HEK293 (cell line): ENCODE measurements around the gene ACAP3.

Experiments used
- CTCF ChIA-PET: fragments of 350-600 bp; formaldehyde crosslinking; extraction: SDS; loops from one replicate; lab custom pipeline; 2021; ENCODE audit warnings: antibody characterized with exemption; lab: Yijun Ruan, JAX
- POLR2A ChIA-PET: fragments of 300-600 bp; formaldehyde crosslinking; extraction: SDS; loops from one replicate; lab custom pipeline; 2020; ENCODE audit warnings: antibody characterized with exemption, inconsistent platforms; lab: Yijun Ruan, JAX
- H3K27ac ChIP-seq: fragments of 200-500 bp; sonication (Bioruptor generic); 2 replicates; pipeline ENCODE4 v1.5.1; 2014; ENCODE audit warnings: low read depth, low read length, control low read depth, inconsistent platforms; ENCODE audit errors: extremely low read depth
- H3K36me3 ChIP-seq, 2 experiments: fragments of 200-500 bp in 1 of 2; sonication (Bioruptor generic) in 1 of 2; 1 replicate in 1 of 2; 2 replicates in 1 of 2; pipeline ENCODE4 v1.5.1; 2014 to 2017; ENCODE audit warnings: inconsistent platforms in 2 of 2, low read length in 2 of 2; ENCODE audit not compliant: control insufficient read depth in 2 of 2, insufficient read depth in 1 of 2
- H3K4me1 ChIP-seq: fragments of 200-500 bp; sonication (Bioruptor generic); 2 replicates; pipeline ENCODE4 v1.5.1; 2014; ENCODE audit warnings: mild to moderate bottlenecking, low read length, inconsistent platforms; ENCODE audit not compliant: control insufficient read depth, insufficient read depth
- H3K4me3 ChIP-seq: 2 replicates; pipeline ENCODE4 v1.5.1; 2011; ENCODE audit warnings: low read depth, mild to moderate bottlenecking, control low read depth, low read length, moderate library complexity
- H3K9me3 ChIP-seq: fragments of 200-500 bp; sonication (Bioruptor generic); 2 replicates; pipeline ENCODE4 v1.5.1; 2014; ENCODE audit warnings: low read depth, low read length, inconsistent platforms; ENCODE audit not compliant: control insufficient read depth, insufficient read depth
- CTCF ChIP-seq: fragments of 450-650 bp; formaldehyde crosslinking; IDR thresholded peaks from 2 replicates; pipeline ENCODE4 v1.5.1; 2016; ENCODE audit warnings: missing biosample characterization, missing genetic modification characterization
- GLI2 ChIP-seq: fragments of 450-650 bp; formaldehyde crosslinking; IDR thresholded peaks from 2 replicates; pipeline ENCODE4; 2017; ENCODE audit warnings: missing biosample characterization, missing genetic modification characterization, low read depth, borderline replicate concordance
- GLI4 ChIP-seq: fragments of 450-650 bp; formaldehyde crosslinking; IDR thresholded peaks from 2 replicates; pipeline ENCODE4 v1.5.1; 2016; ENCODE audit warnings: missing biosample characterization, missing genetic modification characterization
- HOXA7 ChIP-seq: sonication (generic); formaldehyde crosslinking; IDR thresholded peaks from 2 replicates; pipeline ENCODE4 v1.8.1; 2022; ENCODE audit warnings: missing genetic modification reagents, borderline replicate concordance
- REPIN1 ChIP-seq: fragments of 450-650 bp; formaldehyde crosslinking; IDR thresholded peaks from 2 replicates; pipeline ENCODE4 v1.5.1; 2017; ENCODE audit warnings: missing biosample characterization, missing genetic modification characterization, low read depth
- YY1 ChIP-seq: fragments of 450-650 bp; formaldehyde crosslinking; IDR thresholded peaks from 2 replicates; pipeline ENCODE4 v1.5.1; 2018; ENCODE audit warnings: missing biosample characterization, missing genetic modification characterization
- ZBTB49 ChIP-seq: fragments of 450-650 bp; formaldehyde crosslinking; IDR thresholded peaks from 2 replicates; pipeline ENCODE4 v1.5.1; 2016; ENCODE audit warnings: missing biosample characterization, missing genetic modification characterization, low read depth
- ZBTB6 ChIP-seq: fragments of 450-650 bp; formaldehyde crosslinking; IDR thresholded peaks from 2 replicates; pipeline ENCODE4 v1.5.1; 2017; ENCODE audit warnings: missing biosample characterization, missing genetic modification characterization
- ZFP3 ChIP-seq: fragments of 450-650 bp; formaldehyde crosslinking; IDR thresholded peaks from 2 replicates; pipeline ENCODE4 v1.5.1; 2016; ENCODE audit warnings: low read depth, missing biosample characterization, missing genetic modification characterization
- ZIC2 ChIP-seq: fragments of 450-650 bp; formaldehyde crosslinking; IDR thresholded peaks from 2 replicates; pipeline ENCODE4 v1.5.1; 2016; ENCODE audit warnings: missing biosample characterization, missing genetic modification characterization
- ZNF10 ChIP-seq: fragments of 450-650 bp; formaldehyde crosslinking; IDR thresholded peaks from 2 replicates; pipeline ENCODE4 v1.5.1; 2017; ENCODE audit warnings: missing biosample characterization, missing genetic modification characterization
- ZNF174 ChIP-seq: fragments of 450-650 bp; formaldehyde crosslinking; IDR thresholded peaks from 2 replicates; pipeline ENCODE4 v1.5.0; 2017; ENCODE audit warnings: missing biosample characterization, mild to moderate bottlenecking, missing genetic modification characterization
- ZNF175 ChIP-seq: fragments of 450-650 bp; formaldehyde crosslinking; IDR thresholded peaks from 2 replicates; pipeline ENCODE4 v1.5.1; 2016; ENCODE audit warnings: missing biosample characterization, missing genetic modification characterization
- ZNF280C ChIP-seq: fragments of 450-650 bp; formaldehyde crosslinking; IDR thresholded peaks from 2 replicates; pipeline ENCODE4 v1.5.1; 2016; ENCODE audit warnings: missing biosample characterization, missing genetic modification characterization
- ZNF335 ChIP-seq: fragments of 450-650 bp; formaldehyde crosslinking; conservative IDR thresholded peaks from 2 replicates; pipeline ENCODE4 v1.5.1; 2016; ENCODE audit warnings: missing biosample characterization, missing genetic modification characterization
- ZNF354C ChIP-seq: fragments of 450-650 bp; formaldehyde crosslinking; IDR thresholded peaks from 2 replicates; pipeline ENCODE4 v1.5.1; 2016; ENCODE audit warnings: missing biosample characterization, missing genetic modification characterization, low read depth, borderline replicate concordance
- ZNF37A ChIP-seq: fragments of 450-650 bp; IDR thresholded peaks from 2 replicates; pipeline ENCODE4 v1.5.1; 2018; ENCODE audit warnings: missing biosample characterization, missing genetic modification characterization
- ZNF423 ChIP-seq: fragments of 450-650 bp; formaldehyde crosslinking; IDR thresholded peaks from 2 replicates; pipeline ENCODE4 v1.5.1; 2016; ENCODE audit warnings: missing biosample characterization, missing genetic modification characterization
- ZNF473 ChIP-seq: fragments of 450-650 bp; formaldehyde crosslinking; IDR thresholded peaks from 2 replicates; pipeline ENCODE4 v1.5.1; 2017; ENCODE audit warnings: missing biosample characterization, missing genetic modification characterization
- ZNF48 ChIP-seq: fragments of 450-650 bp; formaldehyde crosslinking; IDR thresholded peaks from 2 replicates; pipeline ENCODE4 v1.5.1; 2016; ENCODE audit warnings: missing biosample characterization, missing genetic modification characterization
- ZNF639 ChIP-seq: fragments of 450-650 bp; formaldehyde crosslinking; IDR thresholded peaks from 2 replicates; pipeline ENCODE4 v1.5.1; 2016; ENCODE audit warnings: missing biosample characterization, missing genetic modification characterization
- ZNF670 ChIP-seq: fragments of 450-650 bp; formaldehyde crosslinking; IDR thresholded peaks from 2 replicates; pipeline ENCODE4 v1.5.1; 2016; ENCODE audit warnings: missing biosample characterization, missing genetic modification characterization, low read depth
- ZNF692 ChIP-seq: fragments of 450-650 bp; formaldehyde crosslinking; IDR thresholded peaks from 2 replicates; pipeline ENCODE4 v1.5.1; 2016; ENCODE audit warnings: missing biosample characterization, missing genetic modification characterization
- ZNF776 ChIP-seq: fragments of 450-650 bp; formaldehyde crosslinking; IDR thresholded peaks from 2 replicates; pipeline ENCODE4 v1.5.0; 2017; ENCODE audit warnings: missing biosample characterization, missing genetic modification characterization, borderline replicate concordance
- ZNF791 ChIP-seq: fragments of 450-650 bp; formaldehyde crosslinking; IDR thresholded peaks from 2 replicates; pipeline ENCODE4 v1.5.1; 2016; ENCODE audit warnings: missing biosample characterization, missing genetic modification characterization

ACAP3 gene

GRCh38 chr1:1314678-1315335 lies 7.1 kb upstream of the ACAP3 start (continued):
- TF ChIP-seq CTCF (tag by site-specific recombination): no peak
- TF ChIP-seq ZNF776: no peak
- TF ChIP-seq ZNF473 (tag by site-specific recombination): no peak
- no peak for TF ChIP-seq REPIN1 (tag by site-specific recombination)
- no peak for TF ChIP-seq ZIC2 (tag by site-specific recombination)
- no peak for TF ChIP-seq ZNF639 (tag by site-specific recombination)
- TF ChIP-seq GLI4 (tag by site-specific recombination): no peak
- TF ChIP-seq, all 188 proteins: peak for 3

- no peaks in the 10 kb centered on the region for H3K9me3 ChIP-seq
- TF ChIP-seq ZNF335 (tag by site-specific recombination) (no peak), HOXA7 (CRISPR knock-in tag) (no peak), ZNF174 (tag by site-specific recombination) (no peak), ZNF175 (tag by site-specific recombination) (no peak), ZFP3 (no peak), ZNF776 (no peak), GLI2 (tag by site-specific recombination) (no peak), ZNF280C (tag by site-specific recombination) (no peak), ZBTB49 (tag by site-specific recombination) (no peak), YY1 (tag by site-specific recombination) (no peak), ZNF37A (tag by site-specific recombination) (no peak), ZNF354C (tag by site-specific recombination) (no peak), ZNF10 (no peak), ZNF423 (tag by site-specific recombination) (no peak), ZNF670 (no peak), ZNF692 (tag by site-specific recombination) (no peak), ZBTB6 (tag by site-specific recombination) (no peak), ZNF48 (tag by site-specific recombination) (no peak), ZNF791 (tag by site-specific recombination) (no peak)
- ChIA-PET CTCF (no interaction called here), POLR2A (no interaction called here)
- H3K4me1 ChIP-seq: peaks cover 16% of the 10 kb centered on the region
- no peak overlapping the region for H3K4me3 ChIP-seq
- H3K27ac ChIP-seq: no peak overlapping the region
- peaks cover 20 to 83% of the 10 kb centered on the region in 2 experiments for H3K36me3 ChIP-seq
Measured at GRCh38 chr1:1314237-1314586, 6.5 kb upstream of the ACAP3 start.
